ENCODE data around the gene KCNIP4. TPM values are rescaled to one million over a fixed set of nuclear protein-coding genes. Genes with fewer than 3 reads are reported as not detected.
A peak's percentile ranks its signal among the peaks of the same experiment; 100 is the strongest.

The KCNIP4 gene
- total and polyA plus RNA-seq, 2 of the 4 experiments (the other 2 are of a cell fraction): not detected

- intact Hi-C loops (cut with micrococcal nuclease): no loop called here
- no TSS peak for BruUV-seq (replicated peaks)
Observed at GRCh38 chr4:21901831-21902230, 46.7 kb downstream of the KCNIP4 start.

More at GRCh38 chr4:21901831-21902230, 46.7 kb downstream of the KCNIP4 start:
- Histone ChIP-seq H3K9me1 (ENCODE audit: insufficient read depth, low read length) (no peaks in the 10 kb centered on the region), H3K9me3 (ENCODE audit: control insufficient read depth, insufficient read depth, low read length) (peaks cover 7% of the 10 kb centered on the region), H3K23ac (ENCODE audit: low read depth, low read length) (no peak overlapping the region), H2AK5ac (ENCODE audit: low read depth, low read length) (no peak overlapping the region), H3K14ac (replicated peaks; ENCODE audit: low read depth, low read length) (no peak overlapping the region), H3K56ac (ENCODE audit: extremely low read depth, insufficient read depth, low read length) (no peak overlapping the region), H3K4me3 (ENCODE audit: insufficient read depth, low read depth, low read length) (no peak overlapping the region), H4K5ac (ENCODE audit: low read depth, low read length) (no peak overlapping the region), H2AFZ (replicated peaks; ENCODE audit: low read length, poor library complexity) (no peak overlapping the region), H3K4ac (ENCODE audit: low read depth, low read length) (no peak overlapping the region), H3K79me1 (ENCODE audit: low read depth in 1 of 2, low read length in 2 of 2) (no peaks in the 10 kb centered on the region), H4K8ac (ENCODE audit: low read depth in 2 of 2, low read length in 2 of 2) (no peak overlapping the region), H2AK9ac (replicated peaks; ENCODE audit: low read depth, low read length, poor library complexity) (no peak overlapping the region), H4K20me1 (ENCODE audit: insufficient read depth, low read length) (no peaks in the 10 kb centered on the region), H2BK5ac (ENCODE audit: low read depth, low read length, poor library complexity, severe bottlenecking) (no peak overlapping the region), H4K91ac (ENCODE audit: insufficient read depth, low read depth, low read length) (no peak overlapping the region), H3K9ac (ENCODE audit: low read depth, low read length) (no peak overlapping the region), H2BK20ac (ENCODE audit: low read depth, low read length) (no peak overlapping the region), H3K36me3 (ENCODE audit: control insufficient read depth, insufficient read depth, low read length) (no peaks in the 10 kb centered on the region), H3K27me3 (ENCODE audit: control insufficient read depth, insufficient read depth, low read length) (no peaks in the 10 kb centered on the region), H3K27ac (ENCODE audit: insufficient read depth, low read length) (no peak overlapping the region), H2BK120ac (ENCODE audit: low read depth, low read length) (no peak overlapping the region), H3K4me1 (ENCODE audit: control insufficient read depth, insufficient read depth, low read length) (no peaks in the 10 kb centered on the region), H3K18ac (ENCODE audit: low read depth, low read length) (no peak overlapping the region), H2BK15ac (ENCODE audit: low read depth, low read length) (no peak overlapping the region), H3K4me2 (ENCODE audit: low read depth, low read length) (no peak overlapping the region)
- DNase-seq: peak; percentile 62
- WGBS, 2 experiments (ENCODE audit: extremely low coverage in 2 of 2, insufficient read length in 1 of 2): no CpG with 5 or more reads among the region's 1 CpG
- ATAC-seq (ENCODE audit: low read depth): peak; percentile 11; the same call in 1 of the 2 replicates
- TF ChIP-seq BHLHE40 (IDR thresholded peaks at IDR 0.05; ENCODE audit: low read depth, low read length) (no peak), RFX5 (IDR thresholded peaks at IDR 0.05; ENCODE audit: low read depth, low read length) (no peak)
- TF ChIP-seq, protein P1, sequence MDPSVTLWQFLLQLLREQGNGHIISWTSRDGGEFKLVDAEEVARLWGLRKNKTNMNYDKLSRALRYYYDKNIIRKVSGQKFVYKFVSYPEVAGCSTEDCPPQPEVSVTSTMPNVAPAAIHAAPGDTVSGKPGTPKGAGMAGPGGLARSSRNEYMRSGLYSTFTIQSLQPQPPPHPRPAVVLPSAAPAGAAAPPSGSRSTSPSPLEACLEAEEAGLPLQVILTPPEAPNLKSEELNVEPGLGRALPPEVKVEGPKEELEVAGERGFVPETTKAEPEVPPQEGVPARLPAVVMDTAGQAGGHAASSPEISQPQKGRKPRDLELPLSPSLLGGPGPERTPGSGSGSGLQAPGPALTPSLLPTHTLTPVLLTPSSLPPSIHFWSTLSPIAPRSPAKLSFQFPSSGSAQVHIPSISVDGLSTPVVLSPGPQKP (IDR thresholded peaks at IDR 0.05; ENCODE audit: borderline replicate concordance, low read depth, low read length): no peak
- dilution Hi-C loops (cut with HindIII; ENCODE audit: low sequenced_read_pairs, unreplicated experiment): no loop called here
- POLR2A ChIA-PET (ENCODE audit: unreplicated experiment): no interaction called here
- in situ Hi-C loops (cut with MboI; ENCODE audit: low sequenced_read_pairs): loop anchor here (25.0 kb wide), 1 partner anchor 90 kb away; no protein-coding TSS in a partner anchor
- CTCF ChIA-PET: no interaction called here
